NB4 (cell line): ENCODE data around the gene ZFYVE28.

Source experiments
- TF ChIP-seq, protein P1 (sequence below): IDR thresholded peaks from one replicate; pipeline ENCODE4 v1.5.1; 2012; ENCODE audit warnings: low read depth, low read length
- TF ChIP-seq, protein P2 (sequence below): IDR thresholded peaks from 2 replicates; pipeline ENCODE4 v1.6.1; 2011; ENCODE audit warnings: low read depth, low read length

DNA sequence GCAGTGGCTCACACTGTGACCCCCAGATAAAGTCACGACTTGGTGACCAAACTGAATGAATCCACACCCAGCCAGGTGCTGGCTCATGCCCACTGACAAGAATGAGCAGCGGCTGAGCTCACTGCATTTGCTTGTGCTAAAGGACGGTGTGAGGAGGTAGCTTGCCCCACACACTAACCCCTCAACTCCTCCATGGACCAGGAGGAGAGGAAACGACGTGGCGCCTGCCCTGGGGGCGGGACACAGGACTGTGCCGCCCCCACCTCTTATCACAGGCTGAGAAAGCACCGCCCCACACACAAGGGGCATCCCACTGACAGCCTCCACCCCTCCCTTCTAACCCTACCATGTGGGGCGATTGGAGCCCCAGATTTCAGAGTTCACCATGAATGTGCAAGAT lies 43.0 kb downstream of the ZFYVE28 start:
- TF ChIP-seq, protein P1, sequence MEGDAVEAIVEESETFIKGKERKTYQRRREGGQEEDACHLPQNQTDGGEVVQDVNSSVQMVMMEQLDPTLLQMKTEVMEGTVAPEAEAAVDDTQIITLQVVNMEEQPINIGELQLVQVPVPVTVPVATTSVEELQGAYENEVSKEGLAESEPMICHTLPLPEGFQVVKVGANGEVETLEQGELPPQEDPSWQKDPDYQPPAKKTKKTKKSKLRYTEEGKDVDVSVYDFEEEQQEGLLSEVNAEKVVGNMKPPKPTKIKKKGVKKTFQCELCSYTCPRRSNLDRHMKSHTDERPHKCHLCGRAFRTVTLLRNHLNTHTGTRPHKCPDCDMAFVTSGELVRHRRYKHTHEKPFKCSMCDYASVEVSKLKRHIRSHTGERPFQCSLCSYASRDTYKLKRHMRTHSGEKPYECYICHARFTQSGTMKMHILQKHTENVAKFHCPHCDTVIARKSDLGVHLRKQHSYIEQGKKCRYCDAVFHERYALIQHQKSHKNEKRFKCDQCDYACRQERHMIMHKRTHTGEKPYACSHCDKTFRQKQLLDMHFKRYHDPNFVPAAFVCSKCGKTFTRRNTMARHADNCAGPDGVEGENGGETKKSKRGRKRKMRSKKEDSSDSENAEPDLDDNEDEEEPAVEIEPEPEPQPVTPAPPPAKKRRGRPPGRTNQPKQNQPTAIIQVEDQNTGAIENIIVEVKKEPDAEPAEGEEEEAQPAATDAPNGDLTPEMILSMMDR, result no peak
- TF ChIP-seq, protein P2, sequence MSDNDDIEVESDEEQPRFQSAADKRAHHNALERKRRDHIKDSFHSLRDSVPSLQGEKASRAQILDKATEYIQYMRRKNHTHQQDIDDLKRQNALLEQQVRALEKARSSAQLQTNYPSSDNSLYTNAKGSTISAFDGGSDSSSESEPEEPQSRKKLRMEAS, result no peak
